B cell (primary cell): ENCODE measurements around the gene SLC8B1. TPM values are rescaled to one million over a fixed set of nuclear protein-coding genes. Genes with fewer than 3 reads are reported as not detected.

Experiments
- ATAC-seq: fragments of 200-7000 bp; cut with Tn5 transposase; one replicate; pipeline ENCODE4 v1.10.0; 2021; ENCODE audit warnings: low read depth, mild to moderate bottlenecking, moderate number of reproducible peaks, moderate library complexity
- CTCF ChIA-PET: fragments of 350-600 bp; sonication (Branson Sonifier 250); formaldehyde crosslinking; loops from one replicate; lab custom pipeline; 2021; ENCODE audit warnings: antibody characterized with exemption, inconsistent platforms; lab: Charles Lee
- POLR2A ChIA-PET: fragments of 350-600 bp; sonication (Branson Sonifier 250); formaldehyde crosslinking; loops from one replicate; lab custom pipeline; 2021; ENCODE audit warnings: antibody characterized with exemption; lab: Charles Lee
- DNase-seq: peaks from one replicate; pipeline ENCODE4 v3.0.0; 2013
- H2AFZ ChIP-seq: 2 replicates; pipeline ENCODE4 v1.6.1; 2012; ENCODE audit warnings: mild to moderate bottlenecking, low read depth, low read length; ENCODE audit not compliant: insufficient read depth, poor library complexity, severe bottlenecking
- H3K27ac ChIP-seq, 2 donors: 1 replicate in 1 of 2; 2 replicates in 1 of 2; pipeline ENCODE4 v1.5.1; 2012 to 2013; ENCODE audit warnings: low read length in 2 of 2, mild to moderate bottlenecking in 2 of 2, moderate library complexity in 1 of 2
- H3K27me3 ChIP-seq, 4 experiments: fragments of 200-600 bp in 1 of 4; sonication (generic) in 1 of 4; replicated peaks in 1 of 4; 1 replicate in 2 of 4; 2 replicates in 2 of 4; pipeline versions ENCODE4 v1.6.1 to v1.7.0; 2013 to 2016; ENCODE audit warnings: low read length in 3 of 4, mild to moderate bottlenecking in 2 of 4, mixed read lengths in 1 of 4, moderate library complexity in 1 of 4; ENCODE audit not compliant: insufficient read depth in 4 of 4, control insufficient read depth in 3 of 4; ENCODE audit errors: control extremely low read depth in 1 of 4
- H3K36me3 ChIP-seq, 2 experiments: replicated peaks in 1 of 2; 1 replicate in 1 of 2; 2 replicates in 1 of 2; pipeline versions ENCODE4 v1.6.1 to v1.7.1; 2013; ENCODE audit warnings: low read length in 1 of 2; ENCODE audit not compliant: insufficient read depth in 2 of 2, control insufficient read depth in 1 of 2; ENCODE audit errors: control extremely low read depth in 1 of 2, extremely low read depth in 1 of 2
- H3K4me1 ChIP-seq, 2 donors: fragments of 200-600 bp in 1 of 2; sonication (generic) in 1 of 2; 1 replicate in 1 of 2; 2 replicates in 1 of 2; pipeline versions ENCODE4 v1.5.1 to v1.6.1; 2013 to 2017; ENCODE audit warnings: low read length in 2 of 2; ENCODE audit not compliant: control insufficient read depth in 2 of 2, insufficient read depth in 2 of 2
- H3K4me2 ChIP-seq: replicated peaks from 2 replicates; pipeline ENCODE3; 2012; ENCODE audit warnings: mild to moderate bottlenecking, low read depth, low read length; ENCODE audit not compliant: poor library complexity, severe bottlenecking
- H3K4me3 ChIP-seq, 5 experiments: fragments of 200-600 bp in 1 of 5; sonication (generic) in 1 of 5; 1 replicate in 3 of 5; 2 replicates in 2 of 5; pipeline versions ENCODE4 v1.5.1 to v1.7.0; 2011 to 2016; ENCODE audit warnings: low read length in 4 of 5, mild to moderate bottlenecking in 4 of 5, low read depth in 2 of 5, control low read depth in 1 of 5, moderate library complexity in 1 of 5; ENCODE audit not compliant: insufficient read depth in 1 of 5; ENCODE audit errors: control extremely low read depth in 1 of 5, extremely low read depth in 1 of 5
- H3K79me2 ChIP-seq: fragments of 200-600 bp; sonication (generic); one replicate; pipeline ENCODE4 v1.6.0; 2016; ENCODE audit warnings: low read length; ENCODE audit not compliant: control insufficient read depth, insufficient read depth
- H3K9ac ChIP-seq: fragments of 200-600 bp; sonication (generic); 2 replicates; pipeline ENCODE4 v1.6.1; 2017; ENCODE audit warnings: mild to moderate bottlenecking, low read length, moderate library complexity
- H3K9me3 ChIP-seq, 3 donors: one replicate each; pipeline versions ENCODE4 v1.6.1 to v1.7.1; 2013; ENCODE audit warnings: low read length in 2 of 3; ENCODE audit not compliant: control insufficient read depth in 2 of 3, insufficient read depth in 1 of 3; ENCODE audit errors: control extremely low read depth in 1 of 3
- H4K20me1 ChIP-seq: 2 replicates; pipeline ENCODE4 v1.6.0; 2012; ENCODE audit warnings: mild to moderate bottlenecking, low read length; ENCODE audit not compliant: insufficient read depth, control insufficient read depth, poor library complexity, severe bottlenecking
- H3K27ac Mint-ChIP-seq: one replicate; pipeline ENCODE4 v1.8.0; 2021; ENCODE audit warnings: mixed read lengths
- H3K27me3 Mint-ChIP-seq: one replicate; pipeline ENCODE4 v1.8.0; 2021; ENCODE audit warnings: mixed read lengths
- H3K4me1 Mint-ChIP-seq: one replicate; pipeline ENCODE4 v1.8.0; 2021; ENCODE audit warnings: mixed read lengths
- H3K4me3 Mint-ChIP-seq: one replicate; pipeline ENCODE4 v1.8.0; 2021; ENCODE audit warnings: mixed read lengths
- H3K9me3 Mint-ChIP-seq: one replicate; pipeline ENCODE4 v1.8.0; 2022; ENCODE audit warnings: mixed read lengths; ENCODE audit not compliant: insufficient read depth
- EZH2 ChIP-seq: IDR thresholded peaks from 2 replicates; pipeline ENCODE4 v1.6.1; 2012; ENCODE audit warnings: borderline replicate concordance, low read depth, mild to moderate bottlenecking, moderate library complexity, low read length; ENCODE audit not compliant: insufficient read depth, poor library complexity, severe bottlenecking
- whole genome bisulfite sequencing: methylation state at CpG from one replicate; pipeline ENCODE4 v1.1.5; 2013; ENCODE audit warnings: missing lambda C conversion rate; ENCODE audit not compliant: insufficient coverage; 5-methylcytosine and 5-hydroxymethylcytosine counted together
- intact Hi-C: fragments of 100-400 bp; cut with micrococcal nuclease; formaldehyde crosslinking; loops from one replicate; pipeline ENCODE4 v1.10.0; 2022
- polyA plus RNA-seq: library from polyadenylated mRNA; depleted of rRNA; stranded (reverse); fragments of >200 nt; gene quantifications from 2 replicates; pipeline ENCODE4 v1.2.3, GENCODE V29; 2012
- total RNA-seq, 2 donors: library from RNA; stranded (reverse); fragments of 120-200 nt in 1 of 2; gene quantifications; 1 replicate in 1 of 2; 2 replicates in 1 of 2; pipeline versions ENCODE4 v1.2.3 to v1.2.4, GENCODE V29; 2013 to 2022
- TF ChIP-seq, protein P1 (sequence below): fragments of 200-600 bp; IDR thresholded peaks from one replicate; pipeline ENCODE4 v1.8.0; 2022; ENCODE audit warnings: antibody characterized with exemption, mild to moderate bottlenecking

The SLC8B1 gene
- total and polyA plus RNA-seq, 2 donors (not counting 1 experiment from before 2014, with no cell fraction given), result 18.7 to 35.6 TPM

GRCh38 chr12:113298472-113298817 lies 36.5 kb downstream of the SLC8B1 start:
- Histone ChIP-seq H3K27me3 (no peaks in the 10 kb centered on the region), H3K27ac (no peak overlapping the region), H3K9ac (no peak overlapping the region), H3K4me2 (no peak overlapping the region), H3K4me3 (no peak overlapping the region), H2AFZ (no peak overlapping the region), H3K79me2 (no peaks in the 10 kb centered on the region), H3K36me3 (peaks cover 0 to 16% of the 10 kb centered on the region in 2 experiments), H3K9me3 (no peaks in the 10 kb centered on the region), H4K20me1 (no peaks in the 10 kb centered on the region), H3K4me1 (peaks cover 11 to 19% of the 10 kb centered on the region in 2 donors)
- ATAC-seq (no peak), DNase-seq (no peak)
- H3K27ac Mint-ChIP-seq, result no peak overlapping the region
- no peaks in the 10 kb centered on the region for H3K9me3 Mint-ChIP-seq
- ChIA-PET POLR2A (no interaction called here), CTCF (interaction anchor here (0.8 to 1.5 kb wide), 2 partner anchors 12 to 65 kb away, joined by 3 to 5 read pairs; no protein-coding TSS in a partner anchor)
- intact Hi-C loops, result loop anchor here (10.0 kb wide), 1 partner anchor 104 kb away; no protein-coding TSS in a partner anchor
- H3K4me3 Mint-ChIP-seq, result no peak overlapping the region
- no peaks in the 10 kb centered on the region for H3K27me3 Mint-ChIP-seq
- TF ChIP-seq, protein P1, sequence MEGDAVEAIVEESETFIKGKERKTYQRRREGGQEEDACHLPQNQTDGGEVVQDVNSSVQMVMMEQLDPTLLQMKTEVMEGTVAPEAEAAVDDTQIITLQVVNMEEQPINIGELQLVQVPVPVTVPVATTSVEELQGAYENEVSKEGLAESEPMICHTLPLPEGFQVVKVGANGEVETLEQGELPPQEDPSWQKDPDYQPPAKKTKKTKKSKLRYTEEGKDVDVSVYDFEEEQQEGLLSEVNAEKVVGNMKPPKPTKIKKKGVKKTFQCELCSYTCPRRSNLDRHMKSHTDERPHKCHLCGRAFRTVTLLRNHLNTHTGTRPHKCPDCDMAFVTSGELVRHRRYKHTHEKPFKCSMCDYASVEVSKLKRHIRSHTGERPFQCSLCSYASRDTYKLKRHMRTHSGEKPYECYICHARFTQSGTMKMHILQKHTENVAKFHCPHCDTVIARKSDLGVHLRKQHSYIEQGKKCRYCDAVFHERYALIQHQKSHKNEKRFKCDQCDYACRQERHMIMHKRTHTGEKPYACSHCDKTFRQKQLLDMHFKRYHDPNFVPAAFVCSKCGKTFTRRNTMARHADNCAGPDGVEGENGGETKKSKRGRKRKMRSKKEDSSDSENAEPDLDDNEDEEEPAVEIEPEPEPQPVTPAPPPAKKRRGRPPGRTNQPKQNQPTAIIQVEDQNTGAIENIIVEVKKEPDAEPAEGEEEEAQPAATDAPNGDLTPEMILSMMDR, result no peak
- no peak for TF ChIP-seq EZH2
- WGBS, result 100% methylated on average over 5 of the region's 5 CpGs
- peaks cover 17% of the 10 kb centered on the region for H3K4me1 Mint-ChIP-seq

DNA sequence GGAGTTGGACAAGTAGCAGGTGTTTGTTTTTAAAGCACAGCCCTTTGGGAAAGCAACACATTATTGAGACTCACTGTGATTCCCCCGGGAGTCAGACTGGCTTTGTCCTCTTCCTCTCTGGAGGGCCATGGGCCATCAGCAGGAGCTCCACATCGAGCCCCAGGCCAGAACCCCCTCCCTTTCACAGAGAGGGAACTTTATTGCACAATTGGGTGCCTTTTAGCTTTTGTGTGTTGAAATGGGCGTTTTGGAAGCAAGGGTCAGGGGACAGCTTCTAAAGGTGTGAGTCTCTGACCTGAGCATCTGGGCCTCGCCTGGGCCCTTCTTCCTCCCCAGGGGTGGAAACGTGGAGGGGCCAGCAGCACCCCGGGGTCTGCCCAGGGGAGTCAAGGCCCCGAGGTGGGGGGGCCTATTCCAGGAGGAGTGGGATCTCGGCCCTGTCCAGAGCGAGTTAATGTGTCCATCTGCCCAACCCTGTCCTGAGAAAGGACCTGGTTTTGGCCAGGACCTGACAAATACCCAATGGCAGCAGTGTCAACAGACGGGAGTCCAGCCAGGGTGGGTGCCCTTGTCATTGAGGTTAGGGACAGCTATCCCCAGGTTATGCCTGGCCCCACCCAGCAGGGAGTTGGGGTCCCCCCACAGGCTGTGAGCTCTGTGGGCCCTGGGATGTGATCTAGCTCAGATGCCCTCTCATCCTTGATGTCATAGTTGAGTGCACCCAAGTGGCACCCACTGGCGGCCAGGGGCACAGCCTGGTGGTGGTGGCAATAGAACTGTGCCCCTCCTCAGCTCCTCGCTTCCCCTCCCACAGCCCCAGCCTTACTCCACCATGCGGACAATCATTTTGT lies 37.1 kb downstream of the SLC8B1 start:
- no peak overlapping the region for H3K4me3 Mint-ChIP-seq
- H3K27me3 Mint-ChIP-seq, result no peaks in the 10 kb centered on the region
- ChIA-PET POLR2A (no interaction called here), CTCF (interaction anchor here (0.8 to 1.5 kb wide), 2 partner anchors 13 to 64 kb away, joined by 3 to 5 read pairs; no protein-coding TSS in a partner anchor)
- H3K27ac Mint-ChIP-seq, result no peak overlapping the region
- WGBS, result 93% methylated on average over 11 of the region's 13 CpGs
- no peak overlapping the region for H3K4me2 ChIP-seq
- H3K27ac ChIP-seq, result no peak overlapping the region
- H3K4me1 Mint-ChIP-seq, result peaks cover 11% of the 10 kb centered on the region
- no peak overlapping the region for H3K9ac ChIP-seq
- peaks cover 0 to 22% of the 10 kb centered on the region in 2 experiments for H3K36me3 ChIP-seq
- no peaks in the 10 kb centered on the region for H3K9me3 ChIP-seq
- H3K79me2 ChIP-seq, result no peaks in the 10 kb centered on the region
- no peak for TF ChIP-seq EZH2
- TF ChIP-seq, protein P1, result no peak
- no peak overlapping the region for H2AFZ ChIP-seq
- no peaks in the 10 kb centered on the region for H4K20me1 ChIP-seq
- H3K27me3 ChIP-seq, result no peaks in the 10 kb centered on the region
- H3K4me1 ChIP-seq, result peaks cover 5 to 13% of the 10 kb centered on the region in 2 donors
- H3K9me3 Mint-ChIP-seq, result no peaks in the 10 kb centered on the region
- H3K4me3 ChIP-seq, result no peak overlapping the region
- ATAC-seq, result no peak
- intact Hi-C loops, result loop anchor here (10.0 kb wide), 1 partner anchor 103 kb away; no protein-coding TSS in a partner anchor
- no peak for DNase-seq
